K562 (cell line): Measurements from ENCODE around the gene IMMP1L. TPM values are rescaled to one million over a fixed set of nuclear protein-coding genes. Genes with fewer than 3 reads are reported as not detected.

Source experiments
- AFF4 ChIP-seq: sonication (generic); formaldehyde crosslinking; IDR thresholded peaks from 2 replicates; pipeline ENCODE4 v1.8.0; 2023; ENCODE audit warnings: mild to moderate bottlenecking, missing genetic modification reagents
- CHAMP1 ChIP-seq: fragments of 450-650 bp; IDR thresholded peaks from 2 replicates; pipeline ENCODE4 v1.6.1; 2016; ENCODE audit warnings: mild to moderate bottlenecking
- FOXK2 ChIP-seq, 2 experiments: fragments of 450-650 bp; IDR thresholded peaks in 1 of 2; conservative IDR thresholded peaks in 1 of 2; 2 replicates each; pipeline ENCODE4 v1.6.1; 2016; ENCODE audit warnings: low read depth in 2 of 2, mild to moderate bottlenecking in 1 of 2
- HNRNPLL ChIP-seq: fragments of 200-400 bp; formaldehyde crosslinking; IDR thresholded peaks from 2 replicates; pipeline ENCODE4 v1.6.1; 2017; ENCODE audit warnings: low read length, low read depth, mild to moderate bottlenecking; ENCODE audit not compliant: poor library complexity, severe bottlenecking
- L3MBTL2 ChIP-seq: fragments of 450-650 bp; IDR thresholded peaks from 2 replicates; pipeline ENCODE4 v1.6.1; 2016; ENCODE audit warnings: mild to moderate bottlenecking, moderate library complexity
- MNT ChIP-seq, 2 experiments: fragments of 450-650 bp; conservative IDR thresholded peaks; 2 replicates each; pipeline ENCODE4 v1.6.1; 2017; ENCODE audit warnings: mild to moderate bottlenecking in 2 of 2, moderate library complexity in 2 of 2
- MXD1 ChIP-seq: fragments of 250-450 bp; sonication (Bioruptor Pico); IDR thresholded peaks from 2 replicates; pipeline ENCODE4 v1.8.0; 2021; ENCODE audit warnings: borderline replicate concordance, mild to moderate bottlenecking, moderate library complexity; ENCODE audit not compliant: poor library complexity, severe bottlenecking
- NFYB ChIP-seq: IDR thresholded peaks from 2 replicates; pipeline ENCODE4 v1.6.1; 2011; ENCODE audit warnings: mild to moderate bottlenecking, moderate library complexity; ENCODE audit not compliant: insufficient read length; ENCODE audit errors: extremely low read depth
- PHB ChIP-seq: fragments of 250-450 bp; sonication (Bioruptor Pico); IDR thresholded peaks from 2 replicates; pipeline ENCODE4 v1.5.0; 2021
- POLR3A ChIP-seq: IDR thresholded peaks from 2 replicates; pipeline ENCODE4 v1.6.1; 2011; ENCODE audit warnings: borderline replicate concordance, mild to moderate bottlenecking, moderate library complexity; ENCODE audit not compliant: insufficient read length, insufficient read depth; ENCODE audit errors: extremely low read depth
- RAD21 ChIP-seq, 2 experiments: fragments of 250-450 bp in 1 of 2; fragments of 450-650 bp in 1 of 2; sonication (Bioruptor Pico) in 1 of 2; formaldehyde crosslinking in 1 of 2; IDR thresholded peaks in 1 of 2; conservative IDR thresholded peaks in 1 of 2; 2 replicates each; pipeline versions ENCODE4 v1.4.0 to v1.8.0; 2020 to 2022; ENCODE audit warnings: mild to moderate bottlenecking in 2 of 2, moderate library complexity in 1 of 2
- RBFOX2 ChIP-seq: fragments of 200-400 bp; formaldehyde crosslinking; IDR thresholded peaks from 2 replicates; pipeline ENCODE4 v1.6.1; 2017; ENCODE audit warnings: low read depth, mild to moderate bottlenecking, low read length, moderate library complexity
- RFX1 ChIP-seq: fragments of 450-650 bp; IDR thresholded peaks from 2 replicates; pipeline ENCODE4 v1.6.1; 2016; ENCODE audit warnings: mild to moderate bottlenecking, moderate library complexity
- SAFB ChIP-seq: fragments of 200-400 bp; formaldehyde crosslinking; IDR thresholded peaks from 2 replicates; pipeline ENCODE4 v1.6.1; 2017; ENCODE audit warnings: low read depth, low read length, borderline replicate concordance
- ZNF224 ChIP-seq: sonication (generic); formaldehyde crosslinking; IDR thresholded peaks from 2 replicates; pipeline ENCODE4 v1.8.0; 2022; ENCODE audit warnings: mild to moderate bottlenecking, missing genetic modification reagents
- ZNF778 ChIP-seq: fragments of 450-650 bp; formaldehyde crosslinking; IDR thresholded peaks from 2 replicates; pipeline ENCODE4 v1.4.0; 2020; ENCODE audit warnings: mild to moderate bottlenecking, moderate library complexity
- polyA plus RNA-seq, 8 experiments: library from polyadenylated mRNA; depleted of rRNA in 4 of 8; stranded (reverse) in 5 of 8; unstranded in 3 of 8; fragments of >200 nt; fragmentation: Nextera tagmentation in 2 of 8; fragmentation: Illumina TruSeq in 1 of 8; extraction: Ambion mirVana in 2 of 8; extraction: Trizol in 1 of 8; gene quantifications; 2 replicates each; pipeline versions ENCODE4 v1.2.1 to v1.2.3, GENCODE V29; 2011 to 2014; ENCODE audit warnings: inconsistent platforms in 1 of 8, missing spikeins in 1 of 8
- total RNA-seq, 7 experiments: library from RNA; depleted of rRNA in 6 of 7; stranded (reverse); fragments of >200 nt in 6 of 7; fragmentation: Illumina TruSeq in 2 of 7; extraction: Trizol in 2 of 7; gene quantifications; 2 replicates each; pipeline versions ENCODE4 v1.2.1 to v1.2.3, GENCODE V29; 2011 to 2021; ENCODE audit warnings: low replicate concordance in 1 of 7

Gene IMMP1L
- total and polyA plus RNA-seq, 9 of the 15 experiments (the other 6 are each of a cell fraction or from before 2014, with no cell fraction given) = 56.0 to 245 (median 169) TPM

- TF ChIP-seq AFF4 (0 out of 2 replicates have a peak, but pooled peaks have one; percentile 58), ZNF224 (no peak), L3MBTL2 (peak; percentile 80), MXD1 (CRISPR knock-in tag) (no peak), ZNF778 (CRISPR knock-in tag) (no peak), RFX1 (peak; percentile 32; the same call in 1 of the 2 replicates), HNRNPLL (peak; percentile 55), RAD21 (CRISPR knock-in tag; conservative IDR thresholded peaks at IDR 0.05 in 1 of 2, IDR thresholded peaks at IDR 0.05 in 1 of 2) (no peak), FOXK2 (conservative IDR thresholded peaks at IDR 0.05 in 1 of 2, IDR thresholded peaks at IDR 0.05 in 1 of 2; ENCODE audit: low read depth in 2 of 2) (0 out of 4 replicates have a peak, but pooled peaks of 1 of the 2 experiments have one; percentile 30), MNT (conservative IDR thresholded peaks at IDR 0.05) (peak in 1 of 2 experiments; percentile 57; a peak in 1 of 4 replicates), PHB (CRISPR knock-in tag) (no peak), RBFOX2 (peak; percentile 90), NFYB (peak; percentile 93), SAFB (no peak), CHAMP1 (peak; percentile 76), POLR3A (no peak)
These were observed at the start of gene IMMP1L, which contains the start of gene ELP4 (continued) for GRCh38 chr11:31509429-31510345.
